ENCODE data around the gene LRCH3. TPM values are rescaled to one million over a fixed set of nuclear protein-coding genes. Genes with fewer than 3 reads are reported as not detected.

LRCH3 gene
- polyA plus RNA-seq, 3 donors = 4.1 to 19.4 (median 7.4) TPM

- H3K27me3 Mint-ChIP-seq (ENCODE audit: low read depth in 3 of 3) = peaks cover 6 to 15% (median 10%) of the 10 kb centered on the region in 3 donors
- H3K9me3 ChIP-seq (replicated peaks in 1 of 2; ENCODE audit: control insufficient read depth in 1 of 2, insufficient read depth in 1 of 2, low read length in 2 of 2) = no peaks in the 10 kb centered on the region
- H3K27me3 ChIP-seq (ENCODE audit: control insufficient read depth in 2 of 2, insufficient read depth in 2 of 2, low read length in 2 of 2) = no peaks in the 10 kb centered on the region
- H3K27ac ChIP-seq (ENCODE audit: low read depth in 1 of 2, low read length in 2 of 2) = no peak overlapping the region
- peak overlapping the region; percentile 52 for H3K4me2 ChIP-seq (replicated peaks; ENCODE audit: extremely low read depth, low read length, poor library complexity, severe bottlenecking)
- 90% methylated on average over 2 of the region's 3 CpGs for WGBS (ENCODE audit: insufficient coverage)
- DNase-seq = peak in 1 of 3 donors; percentile 17
- H3K9me3 Mint-ChIP-seq = peaks cover 0 to 7% (median 3%) of the 10 kb centered on the region in 7 donors
- peaks cover 37% of the 10 kb centered on the region for H3K4me1 Mint-ChIP-seq
- peaks cover 37 to 39% of the 10 kb centered on the region in 2 donors for H3K4me1 ChIP-seq (ENCODE audit: control insufficient read depth in 1 of 2, insufficient read depth in 2 of 2, low read length in 2 of 2)
- no peak for TF ChIP-seq CTCF (IDR thresholded peaks at IDR 0.05)
- no peak overlapping the region for H3K4me3 Mint-ChIP-seq
- H3K79me2 ChIP-seq (ENCODE audit: insufficient read depth, low read length) = peaks cover 7% of the 10 kb centered on the region
- no peak overlapping the region for H3K9ac ChIP-seq (ENCODE audit: insufficient read depth, low read length, poor library complexity, severe bottlenecking)
- intact Hi-C loops (cut with micrococcal nuclease) = no loop called here
- peak overlapping the region in 1 of 3 experiments; percentile 43 for H3K4me3 ChIP-seq (replicated peaks in 1 of 3; ENCODE audit: low read depth in 2 of 3, low read length in 3 of 3)
- H3K27ac Mint-ChIP-seq = peak overlapping the region in 1 of 7 donors; percentile 91
- H4K20me1 ChIP-seq (ENCODE audit: insufficient read depth, low read length) = peaks cover 3% of the 10 kb centered on the region
- H2AFZ ChIP-seq (ENCODE audit: insufficient read depth, low read depth, low read length, poor library complexity, severe bottlenecking) = no peak overlapping the region
- H3K36me3 Mint-ChIP-seq = peaks cover 4% of the 10 kb centered on the region in 2 donors
- no peaks in the 10 kb centered on the region for H3K36me3 ChIP-seq (replicated peaks in 1 of 2; ENCODE audit: control insufficient read depth in 1 of 2, insufficient read depth in 2 of 2, low read length in 2 of 2)
These were observed 44.8 kb upstream of the LRCH3 start for GRCh38 chr3:197746209-197746608.

- no CpG with 5 or more reads among the region's 4 CpGs for WGBS (ENCODE audit: insufficient coverage)
- intact Hi-C loops (cut with micrococcal nuclease) = no loop called here
- peaks cover 0 to 7% (median 3%) of the 10 kb centered on the region in 7 donors for H3K9me3 Mint-ChIP-seq
- peak overlapping the region; percentile 56 to 92 (median 84) for H3K27ac Mint-ChIP-seq
- H3K9me3 ChIP-seq (replicated peaks in 1 of 2; ENCODE audit: control insufficient read depth in 1 of 2, insufficient read depth in 1 of 2, low read length in 2 of 2) = no peaks in the 10 kb centered on the region
- no peak overlapping the region for H3K27ac ChIP-seq (ENCODE audit: low read depth in 1 of 2, low read length in 2 of 2)
- peaks cover 13% of the 10 kb centered on the region for H3K79me2 ChIP-seq (ENCODE audit: insufficient read depth, low read length)
- H3K27me3 Mint-ChIP-seq (ENCODE audit: low read depth in 3 of 3) = peaks cover 6 to 15% (median 10%) of the 10 kb centered on the region in 3 donors
- H3K4me1 ChIP-seq (ENCODE audit: control insufficient read depth in 1 of 2, insufficient read depth in 2 of 2, low read length in 2 of 2) = peaks cover 43 to 45% of the 10 kb centered on the region in 2 donors
- peak overlapping the region in 1 of 3 experiments; percentile 43 for H3K4me3 ChIP-seq (replicated peaks in 1 of 3; ENCODE audit: low read depth in 2 of 3, low read length in 3 of 3)
- no peak overlapping the region for H2AFZ ChIP-seq (ENCODE audit: insufficient read depth, low read depth, low read length, poor library complexity, severe bottlenecking)
- H3K4me2 ChIP-seq (replicated peaks; ENCODE audit: extremely low read depth, low read length, poor library complexity, severe bottlenecking) = peak overlapping the region; percentile 52
- H3K36me3 Mint-ChIP-seq = peaks cover 4% of the 10 kb centered on the region in 2 donors
- H3K36me3 ChIP-seq (replicated peaks in 1 of 2; ENCODE audit: control insufficient read depth in 1 of 2, insufficient read depth in 2 of 2, low read length in 2 of 2) = no peaks in the 10 kb centered on the region
- H3K4me3 Mint-ChIP-seq = peak overlapping the region in 1 of 2 donors; percentile 69
- H3K9ac ChIP-seq (ENCODE audit: insufficient read depth, low read length, poor library complexity, severe bottlenecking) = no peak overlapping the region
- H3K4me1 Mint-ChIP-seq = peaks cover 41% of the 10 kb centered on the region
- TF ChIP-seq CTCF (IDR thresholded peaks at IDR 0.05) = no peak
- DNase-seq = peak; percentile 60 to 64 (median 63)
- H3K27me3 ChIP-seq (ENCODE audit: control insufficient read depth in 2 of 2, insufficient read depth in 2 of 2, low read length in 2 of 2) = no peaks in the 10 kb centered on the region
- peaks cover 8% of the 10 kb centered on the region for H4K20me1 ChIP-seq (ENCODE audit: insufficient read depth, low read length)
These were observed 44.2 kb upstream of the LRCH3 start for GRCh38 chr3:197746801-197747237.
